NCI-H1105 treated with DMSO at 0.1 percent for 48 hours (cell line): ENCODE measurements around the gene ZNF74.
A peak's percentile ranks its signal among the peaks of the same experiment; 100 is the strongest.
"Not testable (repeated sequence)": the region's sequence is repeated elsewhere in the genome, so short reads cannot be mapped to it uniquely, and the experiment has no call there.

Source experiments
- DNase-seq: peaks from one replicate; lab custom pipeline; 2025; lab: John Stamatoyannopoulos, UW

ZNF74 gene

GRCh38 chr22:20446383-20446970 lies 52.5 kb downstream of the ZNF74 start:
- DNase-seq = no peak

- no peak for DNase-seq
Observed at GRCh38 chr22:20448630-20449029, 54.7 kb downstream of the ZNF74 start.

GRCh38 chr22:20449819-20450550 lies 56.0 kb downstream of the ZNF74 start:
- DNase-seq = no peak

- DNase-seq = no peak
Observed at GRCh38 chr22:20450551-20450906, 56.6 kb downstream of the ZNF74 start.

- not testable (repeated sequence) for DNase-seq
Observed at GRCh38 chr22:20451129-20451778, 57.3 kb downstream of the ZNF74 start.

- DNase-seq = no peak
Observed at GRCh38 chr22:20451920-20452319, 58.0 kb downstream of the ZNF74 start.

GRCh38 chr22:20453222-20453621 lies 59.3 kb downstream of the ZNF74 start:
- no peak for DNase-seq

GRCh38 chr22:20455709-20456063 lies 61.7 kb downstream of the ZNF74 start:
- no peak for DNase-seq

GRCh38 chr22:20456064-20456721 lies 62.2 kb downstream of the ZNF74 start:
- DNase-seq = peak; percentile 81

- DNase-seq = no peak
Observed at GRCh38 chr22:20456722-20457076, 62.7 kb downstream of the ZNF74 start.

- no peak for DNase-seq
Observed at GRCh38 chr22:20457506-20458240, 63.7 kb downstream of the ZNF74 start.
